Femur (tissue), 1 donor: ENCODE results near the gene SPAAR.
"Not testable (repeated sequence)": the region's sequence is repeated elsewhere in the genome, so short reads cannot be mapped to it uniquely, and the experiment has no call there.

Experiments
- DNase-seq: peaks from one replicate; pipeline ENCODE4 v3.0.0-alpha.2; 2017

SPAAR gene

GRCh38 chr9:35923927-35924763 is 14.9 kb downstream of the SPAAR start:
- DNase-seq: no peak

- no peak for DNase-seq
Measured at GRCh38 chr9:35928591-35929452, 19.5 kb downstream of the SPAAR start.

GRCh38 chr9:35929453-35929718 is 20.1 kb downstream of the SPAAR start:
- DNase-seq: no peak

- no peak for DNase-seq
Measured at GRCh38 chr9:35930521-35930920, 21.2 kb downstream of the SPAAR start.

DNA sequence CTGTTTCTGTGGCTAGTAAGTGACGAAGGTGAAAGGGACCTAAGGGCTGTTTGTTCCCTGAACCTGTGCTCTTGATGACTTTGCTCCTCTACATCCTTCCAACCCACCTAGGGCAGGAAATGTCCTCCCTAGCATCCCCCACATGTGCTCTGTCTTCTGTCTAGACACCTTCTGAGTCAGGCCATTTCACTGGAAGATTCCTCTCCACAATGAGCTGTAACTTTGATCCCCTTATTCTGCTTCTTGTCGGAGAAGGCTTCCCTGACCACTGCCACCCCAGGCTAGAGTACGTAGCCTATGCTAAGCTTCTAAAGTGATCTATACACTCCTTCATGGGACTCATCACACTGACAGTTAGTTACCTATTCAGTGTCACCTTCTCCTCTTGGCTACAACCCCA is 21.7 kb downstream of the SPAAR start:
- no peak for DNase-seq

- DNase-seq: no peak
Measured at GRCh38 chr9:35932735-35933134, 23.4 kb downstream of the SPAAR start.

DNA sequence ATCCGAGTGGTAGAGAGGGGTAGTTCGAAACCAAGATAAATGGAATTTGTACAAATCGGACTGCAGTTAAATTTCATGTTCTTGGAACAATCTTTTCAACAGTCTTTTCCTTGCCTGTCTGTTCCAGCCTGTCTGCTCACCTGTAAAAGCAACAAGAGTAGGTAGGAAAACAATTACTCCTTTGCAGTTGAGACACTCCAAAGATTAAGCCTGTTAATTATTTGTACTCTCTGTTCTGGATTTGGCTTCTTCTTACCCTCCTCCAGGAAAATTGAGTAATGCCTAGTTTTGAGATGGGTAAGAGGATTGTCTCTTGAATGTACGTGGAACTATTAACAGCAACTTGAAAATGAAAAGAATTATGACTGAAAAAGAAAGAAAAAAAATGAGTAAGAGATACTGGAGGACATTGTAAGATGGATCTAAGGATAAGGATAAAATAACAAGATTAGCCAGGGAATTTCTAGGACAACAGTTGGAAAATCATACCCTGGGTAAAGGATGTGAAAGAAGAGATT is 24.3 kb downstream of the SPAAR start:
- DNase-seq: no peak

GRCh38 chr9:35934069-35934468 is 24.8 kb downstream of the SPAAR start:
- not testable (repeated sequence) for DNase-seq

- no peak for DNase-seq
Measured at GRCh38 chr9:35935261-35935660, 26.0 kb downstream of the SPAAR start.

DNA sequence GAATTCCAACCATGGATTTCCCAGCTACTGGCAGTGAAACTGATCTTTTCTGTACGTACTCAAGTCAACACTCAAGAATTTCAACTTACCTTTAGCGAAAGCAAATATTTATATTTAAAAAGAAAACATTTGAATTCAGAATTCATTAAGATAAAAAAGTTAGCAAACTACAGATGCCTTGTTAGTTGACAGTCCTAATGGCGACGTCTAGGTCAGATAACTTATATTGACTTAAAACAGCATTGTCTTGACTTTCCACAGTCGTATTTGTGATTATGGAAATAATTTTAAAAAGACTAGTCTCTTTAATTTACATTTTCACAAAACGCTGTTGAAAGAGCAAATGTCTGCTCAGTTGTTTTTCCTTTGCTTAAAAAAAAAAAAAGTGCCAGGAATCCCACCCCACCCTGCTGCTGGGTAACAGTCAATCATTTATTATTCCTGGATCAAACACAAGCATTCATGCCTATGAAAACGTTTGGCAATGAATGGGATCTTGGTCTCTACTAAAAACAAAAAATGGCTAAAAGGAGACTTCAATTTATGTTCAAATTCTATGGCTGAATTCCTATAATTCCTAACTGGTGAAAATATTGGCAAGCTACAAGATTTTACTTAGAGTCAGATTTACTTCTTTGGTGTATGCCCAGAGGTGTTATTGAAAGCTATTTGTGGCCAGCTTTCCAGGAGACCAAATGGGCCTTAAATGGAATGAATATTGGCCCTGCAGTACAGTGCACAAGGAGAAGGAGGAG is 26.6 kb downstream of the SPAAR start:
- DNase-seq: no peak

DNA sequence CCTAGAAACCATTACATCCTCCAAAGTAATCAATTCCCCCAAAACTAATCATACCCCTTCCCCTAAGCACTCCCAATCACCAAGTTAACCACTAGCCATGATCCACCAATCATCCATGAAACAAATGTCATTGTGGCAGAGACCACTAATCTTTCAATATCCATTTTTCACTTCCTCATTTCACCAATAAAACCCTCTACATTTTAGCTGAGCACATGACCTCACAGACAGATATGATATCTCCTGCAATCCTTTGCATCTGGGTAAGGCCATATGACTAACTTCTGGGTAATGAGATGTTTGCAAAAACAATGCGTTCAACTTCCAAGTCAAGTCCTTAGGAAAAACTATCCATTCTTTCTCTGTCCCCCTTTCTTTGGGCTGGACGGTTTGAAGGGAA is 27.9 kb downstream of the SPAAR start:
- no peak for DNase-seq

GRCh38 chr9:35938474-35939356 is 29.4 kb downstream of the SPAAR start:
- no peak for DNase-seq

DNA sequence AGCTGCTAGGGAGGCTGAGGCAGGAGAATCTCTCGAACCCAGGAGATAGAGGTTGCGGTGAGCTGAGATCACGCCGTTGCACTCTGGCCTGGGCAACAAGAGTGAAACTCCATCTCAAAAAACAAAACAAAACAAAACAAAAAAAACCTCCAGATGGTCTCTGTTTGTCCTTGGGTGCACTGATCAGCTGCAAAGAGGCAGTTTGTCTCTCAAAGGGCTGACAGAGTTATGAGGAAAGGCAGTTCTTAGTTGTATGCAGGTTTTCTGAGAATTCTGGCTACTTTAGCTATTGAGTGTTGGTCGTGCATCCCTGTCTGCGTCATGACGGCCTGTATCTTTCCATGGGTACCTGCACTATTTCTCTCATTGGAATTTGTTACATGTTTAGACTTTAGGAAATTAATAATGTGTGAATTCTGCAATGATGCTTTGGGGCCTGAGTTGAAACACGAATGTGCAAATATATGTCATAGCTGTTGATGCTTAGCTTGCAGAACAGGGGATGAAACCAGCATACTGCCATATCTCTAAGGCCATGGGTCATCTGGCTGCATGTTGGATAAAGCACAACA is 30.5 kb downstream of the SPAAR start:
- DNase-seq: no peak

- DNase-seq: no peak
Measured at GRCh38 chr9:35940458-35941407, 31.4 kb downstream of the SPAAR start.

- DNase-seq: no peak
Measured at GRCh38 chr9:35942286-35942685, 33.0 kb downstream of the SPAAR start.

DNA sequence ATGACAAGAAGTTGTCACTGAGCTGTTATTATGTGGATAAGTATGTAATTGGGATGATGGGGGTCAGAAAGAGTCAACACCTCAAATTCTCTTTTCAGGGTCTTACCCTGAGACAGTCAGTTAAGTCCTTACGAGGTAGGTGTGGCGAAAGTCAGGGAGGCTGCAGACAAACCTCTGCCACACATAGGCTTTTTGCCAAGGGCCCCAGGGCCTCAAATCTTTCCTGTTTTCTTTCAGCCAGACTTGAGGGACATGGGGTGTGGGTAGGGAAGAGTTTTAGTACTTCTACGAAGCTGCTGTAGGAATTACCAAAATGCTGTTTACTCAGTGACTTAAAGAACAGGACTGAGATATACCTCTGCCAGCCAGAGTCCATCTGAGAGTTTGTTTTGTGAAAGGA is 34.9 kb downstream of the SPAAR start:
- no peak for DNase-seq

GRCh38 chr9:35944841-35945240 is 35.6 kb downstream of the SPAAR start:
- no peak for DNase-seq

DNA sequence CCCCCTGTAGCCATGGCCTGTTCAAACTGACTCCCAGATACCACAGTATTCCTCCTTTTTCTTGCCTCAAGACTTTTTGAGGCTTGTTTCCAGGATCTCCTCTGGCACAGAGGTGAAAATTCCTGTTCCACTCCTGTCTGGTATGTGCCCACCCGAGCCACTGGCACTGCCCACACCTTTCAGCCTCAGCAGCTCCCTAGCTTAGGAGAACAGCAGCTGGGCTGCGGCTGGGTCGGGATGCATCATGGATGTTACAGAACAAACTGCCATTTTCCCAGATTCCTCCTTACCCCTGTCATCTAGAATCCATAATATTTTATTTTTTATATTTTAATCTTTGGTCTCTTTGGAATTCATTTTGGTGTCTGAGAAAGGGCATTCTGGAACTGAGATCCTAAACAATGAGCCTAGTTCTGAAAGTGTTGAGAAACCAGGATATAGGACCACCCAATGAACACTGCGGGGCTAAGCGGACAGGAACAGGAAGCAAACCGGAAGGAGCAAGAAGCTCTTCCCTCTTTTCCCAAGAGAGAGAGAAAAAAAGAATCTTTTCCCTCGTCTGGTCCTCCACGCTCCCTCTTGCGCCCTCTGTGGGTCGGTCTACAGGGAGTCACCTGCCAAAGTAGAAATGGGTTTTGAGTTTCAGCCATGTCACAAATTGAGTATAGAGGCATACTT is 36.2 kb downstream of the SPAAR start:
- DNase-seq: peak; percentile 78

GRCh38 chr9:35948451-35948850 is 39.2 kb downstream of the SPAAR start:
- no peak for DNase-seq

DNA sequence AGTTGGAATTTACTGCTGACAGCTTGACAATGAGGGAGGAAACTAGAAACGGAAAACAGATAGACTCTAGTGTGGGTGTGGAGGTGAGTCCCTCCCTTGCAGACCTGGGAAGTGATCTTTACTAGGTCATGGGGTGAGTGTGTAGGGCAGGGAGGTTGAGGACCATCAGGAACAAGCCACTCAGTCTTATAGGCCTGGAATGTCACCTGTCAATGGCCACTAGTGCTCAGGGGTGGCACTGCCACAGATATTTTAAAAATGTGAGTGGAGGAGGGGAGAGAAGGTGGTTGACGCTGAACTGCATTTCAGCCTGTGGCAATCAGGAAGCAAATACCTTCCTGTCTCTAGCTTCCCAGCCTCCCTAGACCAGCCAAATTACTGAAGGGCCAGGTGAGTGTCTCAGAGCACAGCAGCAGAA is 39.6 kb downstream of the SPAAR start:
- no peak for DNase-seq
